ENCODE data around the gene OR9K2. TPM values are rescaled to one million over a fixed set of nuclear protein-coding genes. Genes with fewer than 3 reads are reported as not detected.

OR9K2 gene
- total RNA-seq, 2 experiments from 2014 or later: not detected

- ATAC-seq: no peak
- H3K27ac Mint-ChIP-seq: peak overlapping the region; percentile 21
- TF ChIP-seq CTCF (IDR thresholded peaks at IDR 0.05): no peak
- H3K4me3 Mint-ChIP-seq: no peak overlapping the region
- ChIA-PET CTCF (interaction anchor here (0.7 kb wide), 1 partner anchor 47 kb away, joined by 3 read pairs; the partner anchor contains the start of gene OR9K2), POLR2A (no interaction called here)
- DNase-seq: no peak
- intact Hi-C loops (cut with micrococcal nuclease): no loop called here
- H3K27me3 Mint-ChIP-seq: peaks cover 26% of the 10 kb centered on the region
- no peaks in the 10 kb centered on the region for H3K4me1 Mint-ChIP-seq (ENCODE audit: low read depth)
- no peaks in the 10 kb centered on the region for H3K9me3 Mint-ChIP-seq
- no peaks in the 10 kb centered on the region for H3K36me3 Mint-ChIP-seq (ENCODE audit: low read depth)
These were observed 47.2 kb downstream of the OR9K2 start for GRCh38 chr12:55173456-55173855.

Other genes with a start within 250 kb of the OR9K2 start
- gene TESPA1, start 141.6 kb upstream of the OR9K2 start, total RNA-seq: 100 to 1,000 TPM; 107 to 112 TPM
- gene NEUROD4, start 106.4 kb upstream of the OR9K2 start, total RNA-seq: not detected
- not detected for gene OR10A7, start 94.6 kb downstream of the OR9K2 start, total RNA-seq
- not detected for gene OR6C74, start 118.2 kb downstream of the OR9K2 start, total RNA-seq
- gene OR6C6, start 170.2 kb downstream of the OR9K2 start, total RNA-seq: not detected
- not detected for gene OR6C1, start 187.9 kb downstream of the OR9K2 start, total RNA-seq
- not detected for gene OR6C3, start 204.3 kb downstream of the OR9K2 start, total RNA-seq
- not detected for gene OR6C75, start 236.6 kb downstream of the OR9K2 start, total RNA-seq